ENCODE data around the gene MMADHC. TPM values are rescaled to one million over a fixed set of nuclear protein-coding genes. Genes with fewer than 3 reads are reported as not detected.

MMADHC gene
- total RNA-seq, result 176 and 182 TPM in 2 replicates
- polyA plus RNA-seq (2012), result 89.8 TPM

DNA sequence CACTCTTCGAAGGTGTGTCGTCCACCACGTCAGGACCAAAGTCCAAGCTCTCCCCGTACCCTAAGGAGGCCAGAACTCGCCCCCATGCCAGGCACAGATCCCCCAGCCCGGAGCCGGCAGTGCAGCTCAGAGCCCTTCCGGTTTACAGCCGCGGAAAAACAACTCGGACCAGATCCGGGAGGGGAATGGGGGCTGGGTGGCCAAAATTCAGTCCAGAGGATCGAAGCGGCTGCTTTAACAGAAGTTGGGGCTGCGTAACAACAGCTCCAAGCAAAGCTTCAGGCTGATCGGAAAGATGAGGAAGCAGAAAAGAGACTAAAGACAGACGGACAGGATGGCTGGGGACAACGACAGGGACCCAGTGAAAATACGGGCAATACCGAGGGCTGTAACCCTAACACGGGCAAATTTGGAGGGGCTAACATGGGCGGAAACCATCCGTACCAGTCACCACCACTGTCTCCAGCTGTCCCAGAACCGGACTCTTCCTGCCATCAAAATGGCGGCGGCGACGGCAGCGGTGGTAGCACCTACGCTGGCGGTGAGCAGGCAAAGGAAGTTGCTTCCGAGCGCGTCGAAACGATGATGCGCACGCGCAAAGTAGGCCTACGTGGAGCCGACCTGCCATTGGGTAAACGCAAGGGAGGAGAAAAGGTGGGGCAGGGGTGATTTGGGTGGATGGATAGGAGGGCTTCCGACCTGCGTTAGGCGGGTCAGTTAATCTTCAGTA lies at the start of gene MMADHC:
Gene MMADHC (minus strand): TSS at position 556 of the 730 bp plus-strand sequence. CDS start 678 bp downstream, outside the sequence.
- DNase-seq (ENCODE audit: low read depth), result peak; percentile 97

DNA sequence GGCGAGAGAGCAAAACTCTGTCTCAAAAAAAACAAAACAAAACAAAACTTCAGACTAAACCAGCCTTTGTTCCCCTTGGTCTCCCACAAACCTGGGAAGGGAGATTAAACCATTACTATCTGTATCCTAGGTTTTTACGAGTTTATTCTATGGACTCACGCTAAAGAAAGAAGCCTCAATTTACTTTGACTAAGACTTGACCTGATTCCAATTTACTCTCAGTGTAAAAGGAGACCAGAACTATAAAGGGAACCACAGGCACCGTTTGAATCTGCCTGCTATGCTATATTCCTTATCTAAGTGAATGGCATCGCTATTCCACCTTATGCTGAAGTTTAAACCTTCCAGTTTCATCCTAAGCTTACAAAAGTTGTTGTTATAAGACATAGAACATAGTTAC lies 46.5 kb upstream of the MMADHC start:
- DNase-seq (ENCODE audit: low read depth), result no peak

DNA sequence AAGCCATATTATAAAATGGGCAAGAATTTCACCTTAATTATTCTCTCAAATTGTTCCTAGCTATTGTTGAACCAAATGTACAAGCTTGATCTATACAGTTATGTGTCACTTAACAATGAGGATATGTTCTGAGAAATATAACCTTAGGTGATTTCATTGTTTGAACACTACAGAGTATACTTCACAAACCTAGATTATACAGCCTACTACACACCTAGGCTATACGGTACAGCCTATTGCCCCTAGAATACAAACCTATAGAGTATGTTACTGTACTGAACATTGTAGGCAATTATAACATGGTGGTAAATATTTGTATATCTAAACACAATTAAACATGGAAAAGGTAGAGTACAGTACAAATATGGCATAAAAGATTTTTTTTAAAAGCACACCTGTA lies 42.9 kb upstream of the MMADHC start:
- DNase-seq (ENCODE audit: low read depth), result no peak

DNA sequence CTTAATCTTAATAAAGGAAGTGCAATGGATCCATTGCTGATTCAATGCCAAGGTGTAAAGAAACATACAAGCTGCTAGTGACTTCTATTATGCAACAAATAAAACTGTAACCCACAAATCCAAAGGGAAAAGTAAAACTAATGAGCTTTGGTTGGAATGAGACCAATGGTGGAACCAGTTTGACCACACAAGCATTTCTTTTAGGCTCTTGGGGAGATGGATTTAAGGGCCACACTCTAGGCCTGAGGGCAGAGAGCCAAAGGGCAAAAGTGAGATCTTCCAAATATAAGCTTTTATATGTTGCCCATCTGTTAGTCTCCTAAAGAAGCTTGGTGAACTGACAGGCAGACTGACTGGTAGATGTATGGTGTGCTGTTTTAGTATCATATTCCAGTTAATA lies 41.5 kb upstream of the MMADHC start:
- DNase-seq (ENCODE audit: low read depth), result peak; percentile 36

DNA sequence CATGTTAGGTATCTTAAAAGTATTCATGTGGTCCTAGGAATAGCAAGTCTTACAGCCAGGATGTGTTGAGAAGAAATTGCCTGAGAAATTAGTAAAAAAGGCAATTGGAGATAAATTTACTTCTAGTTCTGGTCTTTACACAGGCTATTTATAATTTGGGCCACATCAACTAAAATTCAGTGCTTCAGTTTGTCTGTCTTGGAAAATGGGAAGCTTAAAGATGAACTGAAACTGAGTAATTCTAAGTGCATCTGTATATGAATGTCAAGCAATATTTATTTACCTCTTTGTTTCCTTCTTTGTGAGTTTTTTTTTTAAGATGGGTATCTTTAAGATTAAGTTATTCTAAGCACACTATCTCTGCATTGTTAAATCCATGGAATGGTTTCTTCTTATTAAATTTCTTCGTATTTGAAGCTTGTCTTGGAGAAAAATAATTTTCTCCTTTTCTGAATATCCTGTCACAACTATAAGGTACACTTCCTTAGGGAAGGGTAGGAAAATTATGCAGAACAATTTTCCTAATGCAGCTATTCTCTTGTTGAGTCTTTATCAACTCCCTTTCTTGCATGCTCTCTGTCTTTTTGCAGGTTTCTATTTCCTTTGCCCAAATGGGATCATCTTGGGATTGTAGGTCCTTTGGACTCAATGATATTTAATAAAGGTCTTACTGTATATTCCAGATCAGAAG lies 39.7 kb upstream of the MMADHC start:
- no peak for DNase-seq (ENCODE audit: low read depth)

DNA sequence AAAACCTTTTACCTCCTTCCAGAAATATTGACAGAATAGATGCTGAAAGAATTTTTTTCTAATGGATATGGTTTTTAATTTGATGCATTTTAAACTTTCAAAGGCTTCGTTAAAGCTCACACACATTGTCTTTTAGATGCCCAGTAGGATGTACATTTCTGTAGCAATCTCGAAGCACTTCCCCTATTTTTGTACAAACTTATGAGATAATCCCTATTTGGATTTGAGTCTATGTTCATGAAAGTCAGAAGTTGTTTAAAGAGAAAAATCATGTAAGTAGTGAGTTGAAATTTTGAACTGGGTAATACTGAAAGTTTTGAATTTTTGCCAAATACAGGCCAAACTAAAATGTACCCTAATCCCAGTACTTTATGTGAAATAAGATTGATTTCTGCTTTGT lies 38.1 kb upstream of the MMADHC start:
- no peak for DNase-seq (ENCODE audit: low read depth)

DNA sequence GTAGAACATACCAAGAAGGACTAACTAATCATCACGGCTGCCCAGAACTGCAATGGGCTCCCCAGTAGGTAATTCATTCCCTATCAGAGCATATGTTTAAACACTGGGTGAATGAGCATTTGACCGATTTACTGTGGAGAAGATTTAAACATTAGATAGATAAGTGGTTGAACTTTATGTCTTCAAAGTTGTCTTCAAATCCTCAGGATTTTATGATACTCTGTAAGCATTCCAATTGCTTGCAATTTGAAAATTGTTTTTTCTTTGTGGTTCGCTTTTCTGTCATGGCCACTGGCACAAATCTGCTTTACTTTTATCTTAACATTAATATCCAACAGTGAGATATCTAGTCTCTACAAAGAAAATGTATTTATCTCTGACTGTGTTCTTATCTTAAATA lies 37.7 kb upstream of the MMADHC start:
- no peak for DNase-seq (ENCODE audit: low read depth)

DNA sequence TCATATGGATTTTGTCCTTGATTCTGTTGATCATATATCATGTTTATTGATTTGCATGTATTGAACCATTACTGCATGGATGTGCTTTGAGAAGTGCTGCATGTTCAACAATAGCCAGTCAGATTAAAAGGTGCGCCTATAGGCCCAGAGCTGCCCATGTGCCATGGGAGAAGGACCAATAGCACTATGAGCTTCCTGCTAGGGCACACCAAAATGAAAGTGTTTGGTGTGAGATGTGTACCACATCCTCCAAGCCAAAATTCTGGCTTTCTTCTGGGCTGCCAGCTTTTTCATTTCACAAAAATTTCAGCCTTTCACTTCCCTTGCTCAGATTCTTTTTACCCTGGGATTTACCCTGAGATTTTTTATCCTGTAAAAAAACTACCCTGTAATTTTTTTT lies 34.8 kb upstream of the MMADHC start:
- DNase-seq (ENCODE audit: low read depth), result no peak

DNA sequence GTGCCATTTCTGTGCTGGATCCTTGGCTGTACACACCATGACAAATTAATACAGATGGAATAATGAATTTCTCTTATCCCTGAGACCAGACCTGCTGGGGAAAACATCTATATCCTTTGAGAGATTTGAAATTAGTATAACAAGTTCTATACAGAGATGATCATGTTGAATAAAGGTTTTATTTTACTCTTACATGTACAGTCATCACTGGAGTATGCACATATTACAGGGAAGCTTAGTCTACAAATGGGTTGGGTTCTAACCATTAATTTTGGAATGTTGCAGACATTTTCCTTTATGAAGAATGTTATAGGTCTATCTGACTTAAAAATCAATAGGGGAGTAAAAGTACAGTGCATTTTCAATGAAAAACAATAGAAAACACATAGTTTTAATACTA lies 29.9 kb upstream of the MMADHC start:
- DNase-seq (ENCODE audit: low read depth), result no peak

DNA sequence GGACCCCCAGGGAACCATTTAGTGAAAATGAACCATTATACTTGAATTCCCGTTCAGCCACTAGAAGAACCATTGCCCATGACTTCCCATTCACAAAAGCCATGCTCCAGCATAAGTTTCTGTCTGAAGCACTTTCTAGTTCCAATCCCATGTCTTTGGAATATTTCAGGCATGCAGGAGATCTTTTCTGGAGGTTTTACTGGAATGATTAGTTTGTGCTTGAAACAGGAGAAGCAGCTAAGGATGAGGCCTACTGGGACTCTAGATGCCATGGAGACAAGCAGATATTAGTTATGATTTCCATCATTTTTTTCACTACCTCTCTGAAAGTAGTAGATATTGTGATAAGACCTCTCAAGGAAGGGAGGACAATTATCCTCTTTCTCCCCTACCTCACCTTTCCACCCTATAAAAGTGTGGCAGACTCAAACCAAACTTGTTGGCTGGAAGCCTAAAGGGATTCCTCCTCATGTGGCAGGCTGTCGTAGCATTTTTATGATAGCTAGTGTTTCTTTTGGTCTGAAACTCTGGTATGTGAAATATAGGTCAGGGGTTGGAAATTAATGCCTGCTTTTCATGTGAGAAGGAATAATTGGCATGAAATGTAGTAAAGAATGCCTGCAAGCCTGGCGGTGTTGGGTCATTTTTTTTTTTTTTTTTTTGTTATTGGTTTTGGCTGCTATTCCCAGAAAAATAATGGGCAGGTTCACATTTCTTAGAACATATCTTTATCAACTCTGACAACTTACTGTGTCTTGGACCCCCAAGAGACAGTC lies 29.3 kb upstream of the MMADHC start:
- peak; percentile 10 for DNase-seq (ENCODE audit: low read depth)

DNA sequence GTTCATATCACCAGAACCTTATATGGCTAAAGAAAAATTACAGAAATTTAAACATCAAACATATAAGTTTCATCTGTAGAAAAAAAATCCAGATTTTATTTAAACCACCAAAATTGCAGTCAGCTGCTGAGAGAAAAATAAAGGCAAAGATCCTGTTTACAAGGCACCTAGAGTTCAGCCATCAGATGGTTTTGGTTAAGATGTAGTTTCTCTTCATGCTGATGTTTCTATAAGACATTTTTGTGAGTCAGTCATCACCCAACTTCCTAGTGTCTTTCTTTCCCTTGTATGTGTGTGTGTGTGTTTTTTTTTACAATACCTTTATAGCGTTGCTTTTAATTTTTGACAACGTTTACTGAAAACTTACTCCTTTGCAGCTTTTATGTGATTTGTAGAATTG lies 26.1 kb upstream of the MMADHC start:
- no peak for DNase-seq (ENCODE audit: low read depth)

DNA sequence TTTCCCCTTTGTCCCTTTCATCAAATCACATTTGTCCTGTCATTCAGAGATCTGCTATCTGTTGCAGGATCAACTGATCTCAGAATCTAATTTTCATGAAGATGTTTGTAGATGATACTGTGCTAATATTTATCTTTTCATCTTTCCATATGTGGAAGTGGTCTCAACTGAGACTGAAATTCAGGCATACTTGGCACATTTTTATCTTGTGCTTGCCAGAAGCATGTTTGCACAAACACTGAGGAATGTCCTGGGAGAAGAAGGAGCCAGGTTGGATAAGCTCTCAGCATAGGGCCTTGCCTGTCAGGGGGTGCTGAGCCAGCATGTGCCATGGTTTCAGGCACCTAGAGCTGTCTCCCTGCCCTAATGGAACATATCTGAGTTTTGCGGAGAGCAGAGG lies 24.5 kb upstream of the MMADHC start:
- DNase-seq (ENCODE audit: low read depth), result no peak

DNA sequence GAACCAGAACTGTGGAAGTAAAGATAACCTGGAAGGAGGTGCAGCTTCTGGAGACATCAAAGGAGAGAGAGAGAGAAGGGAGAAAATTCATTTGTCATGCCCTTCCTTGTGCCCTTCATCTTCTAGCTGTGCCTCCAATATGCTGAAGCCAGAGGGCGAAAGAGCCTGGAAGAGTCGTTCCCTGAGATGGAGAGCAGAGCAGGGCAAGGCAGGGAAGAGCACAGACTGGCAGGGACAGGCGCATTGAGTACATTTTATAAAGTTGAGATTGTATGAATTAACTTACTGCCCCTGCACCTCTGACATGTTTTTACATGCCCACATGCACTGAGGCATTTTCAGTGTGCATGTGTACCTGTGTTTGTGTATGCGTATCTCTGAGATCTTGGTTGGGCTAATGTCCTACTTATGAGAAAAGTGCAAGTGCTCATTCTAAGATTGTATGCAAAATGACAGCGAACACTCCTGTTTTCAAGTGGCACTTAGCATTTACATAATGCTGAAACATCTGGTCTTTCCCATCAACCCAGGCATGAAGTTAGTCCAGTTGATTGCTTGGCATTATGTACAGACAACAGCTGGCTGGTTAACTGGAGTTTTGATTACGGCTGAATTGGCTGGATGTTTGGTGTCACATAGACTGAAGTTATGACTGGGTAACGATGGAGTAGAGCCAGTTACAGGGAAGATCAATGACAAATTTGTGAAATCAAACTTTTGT lies 23.7 kb upstream of the MMADHC start:
- DNase-seq (ENCODE audit: low read depth), result peak; percentile 51

DNA sequence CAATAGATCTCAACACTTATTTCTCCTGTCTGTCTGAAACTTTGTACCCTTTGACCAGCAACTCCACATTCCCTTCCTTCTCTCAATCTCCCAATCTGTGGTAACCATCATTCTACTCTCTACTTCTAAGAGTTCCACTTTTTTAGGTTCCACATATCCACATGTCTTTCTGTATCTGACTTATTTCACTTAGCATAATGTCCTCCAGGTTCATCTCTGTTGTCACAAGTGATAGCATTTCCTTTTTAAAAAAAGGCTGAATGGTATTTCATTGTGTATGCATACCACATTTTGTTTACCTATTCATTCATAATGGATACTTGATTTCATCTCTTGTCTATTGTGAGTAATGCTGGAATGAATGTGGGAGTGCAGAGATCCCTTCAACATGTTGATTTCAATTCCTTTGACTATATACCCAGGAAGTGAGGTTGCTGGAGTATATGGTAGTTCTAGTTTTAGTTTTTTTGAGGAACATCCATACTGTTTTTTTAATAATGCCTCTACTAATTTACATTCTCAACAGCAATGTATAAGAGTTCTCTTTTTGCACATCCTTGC lies 18.8 kb upstream of the MMADHC start:
- no peak for DNase-seq (ENCODE audit: low read depth)

DNA sequence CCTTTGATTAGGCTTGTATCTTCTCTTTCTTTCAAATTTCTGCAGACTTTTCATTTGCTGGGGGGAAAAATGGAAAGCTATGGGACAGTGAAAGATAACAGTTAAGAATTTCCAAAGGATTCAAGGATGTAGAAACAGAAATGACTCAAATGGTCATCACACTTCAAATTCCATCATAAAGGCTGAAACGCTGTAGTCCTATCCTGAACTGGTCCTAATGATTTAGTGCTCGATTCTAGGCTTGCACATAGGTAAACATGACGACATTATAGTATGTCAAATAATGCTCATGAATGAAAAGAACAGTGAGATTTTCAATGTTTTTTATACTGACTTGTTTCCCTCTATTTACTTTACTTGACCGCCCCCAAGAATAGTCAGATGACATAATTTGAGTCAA lies 15.7 kb upstream of the MMADHC start:
- no peak for DNase-seq (ENCODE audit: low read depth)

DNA sequence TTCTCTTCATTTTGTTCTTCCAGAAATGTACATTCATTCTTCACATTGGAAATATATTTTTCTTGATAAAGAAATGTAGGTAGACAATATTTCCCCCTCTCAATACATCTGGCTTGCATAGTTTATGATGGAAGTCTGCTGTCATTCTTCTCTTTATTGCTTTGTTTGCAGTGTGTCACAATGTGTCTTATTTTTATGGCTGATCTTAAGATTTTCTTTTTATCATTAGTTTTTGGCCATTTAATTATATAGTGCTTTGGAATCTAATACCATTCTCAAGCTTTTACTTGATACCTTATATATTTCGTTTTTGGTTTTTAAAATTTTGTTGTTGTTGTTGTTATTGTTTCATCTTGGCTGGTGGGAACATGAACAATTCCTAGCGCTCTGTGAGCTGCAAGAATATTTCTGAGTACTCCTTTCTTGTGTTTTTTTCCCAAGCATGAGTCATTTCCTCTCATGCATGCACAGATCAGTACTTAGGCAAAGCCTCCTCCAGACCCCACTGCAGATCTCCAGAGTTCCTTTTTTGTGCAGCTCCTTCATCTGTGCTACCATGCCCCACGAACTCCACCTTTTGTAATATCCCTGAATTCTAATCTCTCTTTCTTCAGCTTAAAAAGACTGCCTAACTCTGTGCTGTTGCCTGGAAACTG lies 13.7 kb upstream of the MMADHC start:
- no peak for DNase-seq (ENCODE audit: low read depth)

DNA sequence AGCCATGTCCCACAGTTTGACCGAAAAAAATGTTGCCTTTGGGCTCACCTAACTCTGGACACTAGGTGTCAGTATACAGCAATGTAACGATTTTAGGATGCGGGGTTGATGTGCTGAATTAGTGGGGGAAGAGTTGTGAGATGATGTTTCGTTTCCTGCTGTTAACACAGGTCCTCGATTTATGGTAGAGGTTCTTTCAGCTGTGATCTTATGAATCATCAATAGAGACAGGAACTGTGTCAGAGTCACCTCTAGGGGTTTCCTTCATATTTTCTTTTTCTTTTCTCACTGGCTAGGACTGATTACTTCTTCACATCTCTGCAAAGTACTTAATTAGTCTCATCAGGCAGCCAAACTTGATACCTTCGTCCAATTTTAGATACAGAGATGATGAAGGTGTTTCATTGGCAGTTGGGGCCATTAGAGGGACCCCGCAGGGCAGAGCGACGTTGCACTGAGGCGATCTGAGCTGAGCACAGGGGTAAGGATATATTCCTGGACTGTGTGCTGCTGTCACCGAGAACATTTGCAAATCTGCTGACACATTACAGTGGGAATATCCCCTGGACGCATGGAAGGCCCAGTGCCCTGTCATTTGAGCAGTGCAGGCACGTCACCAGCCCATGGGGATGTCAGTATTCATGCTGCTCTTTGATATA lies 10.2 kb upstream of the MMADHC start:
- peak; percentile 85 for DNase-seq (ENCODE audit: low read depth)

DNA sequence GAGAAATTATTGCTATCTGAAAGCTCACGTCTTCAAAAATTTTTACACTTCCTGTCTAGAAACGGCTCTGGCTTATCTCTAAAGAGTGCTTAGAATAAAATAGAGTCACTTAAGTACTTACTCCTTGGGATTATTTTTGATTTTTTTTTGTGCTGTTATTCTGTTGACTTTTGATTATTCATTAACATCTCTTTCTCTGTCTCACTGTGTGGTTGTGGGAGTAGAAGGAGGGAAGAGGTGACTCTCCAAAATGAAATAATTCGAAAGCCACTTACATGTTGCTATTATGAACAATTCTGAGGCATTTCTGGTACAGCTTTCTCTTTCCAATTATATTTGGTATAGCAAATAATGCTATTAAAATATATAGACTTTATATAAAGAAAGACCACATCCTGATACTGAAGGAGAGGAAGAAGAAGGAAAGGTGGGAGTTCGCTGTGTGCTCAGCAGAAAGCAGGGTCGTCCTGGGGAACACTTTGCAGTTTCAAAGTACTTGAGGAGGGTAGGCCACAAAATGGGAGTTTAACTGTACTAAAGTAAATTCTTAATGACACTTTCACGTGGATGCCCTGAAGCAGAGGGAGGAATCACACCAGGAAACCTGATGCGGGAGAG lies 9.6 kb upstream of the MMADHC start:
- DNase-seq (ENCODE audit: low read depth), result no peak

DNA sequence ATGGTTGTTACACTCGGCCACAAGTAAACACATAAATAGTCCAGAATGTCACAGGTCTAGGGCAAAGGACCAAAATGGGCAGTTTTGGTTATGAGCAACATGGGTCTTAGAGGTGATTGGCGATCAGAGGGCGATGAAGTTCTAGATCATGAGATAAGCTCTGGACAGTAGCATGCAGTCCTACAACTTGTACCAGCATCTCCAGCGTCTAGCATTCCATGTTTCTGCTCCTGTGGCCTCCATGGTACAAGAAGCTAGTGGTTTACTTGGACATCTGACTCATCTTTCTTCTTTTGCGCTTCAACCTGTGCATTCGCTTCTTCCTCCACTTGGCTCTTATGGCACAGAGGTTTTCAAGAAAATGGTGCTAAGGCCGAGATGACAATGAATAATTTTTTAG lies 8.9 kb upstream of the MMADHC start:
- DNase-seq (ENCODE audit: low read depth), result no peak
